Gastroesophageal sphincter (tissue), 3 donors: ENCODE data around the gene DENND6B.

ENCODE experiments used
- CTCF ChIP-seq, 4 experiments: fragments of 200-600 bp in 2 of 4; fragments of 450-650 bp in 2 of 4; sonication (generic) in 1 of 4; IDR thresholded peaks; one replicate each; pipeline ENCODE4 v1.5.1; 2017 to 2019; ENCODE audit warnings: antibody characterized with exemption in 4 of 4, mild to moderate bottlenecking in 2 of 4, moderate library complexity in 2 of 4
- POLR2A ChIP-seq, 2 donors: fragments of 450-650 bp; IDR thresholded peaks; one replicate each; pipeline ENCODE4 v1.6.1; 2017; ENCODE audit warnings: antibody characterized with exemption in 2 of 2, mild to moderate bottlenecking in 2 of 2, moderate library complexity in 1 of 2

- no peak for TF ChIP-seq POLR2A (IDR thresholded peaks at IDR 0.05)
- no peak for TF ChIP-seq CTCF (IDR thresholded peaks at IDR 0.05)
These were observed 46.6 kb downstream of the DENND6B start for GRCh38 chr22:50280022-50280707.
